Large intestine (tissue), 3 donors: ENCODE data around the gene GPHA2. TPM values are rescaled to one million over a fixed set of nuclear protein-coding genes. Genes with fewer than 3 reads are reported as not detected.

Experiments used
- DNase-seq, 2 donors: peaks; one replicate each; pipeline versions ENCODE4 v3.0.0 to v3.0.0-alpha.2; 2013
- H3K27ac ChIP-seq: one replicate; pipeline ENCODE4 v1.5.1; 2013; ENCODE audit warnings: low read length
- H3K27me3 ChIP-seq: 2 replicates; pipeline ENCODE4 v1.6.1; 2013; ENCODE audit warnings: low read length; ENCODE audit not compliant: control insufficient read depth, insufficient read depth
- H3K36me3 ChIP-seq: 2 replicates; pipeline ENCODE4 v1.6.1; 2013; ENCODE audit warnings: low read length; ENCODE audit not compliant: control insufficient read depth, insufficient read depth
- H3K4me1 ChIP-seq: one replicate; pipeline ENCODE4 v1.6.1; 2013; ENCODE audit warnings: low read length; ENCODE audit not compliant: control insufficient read depth, insufficient read depth
- H3K4me3 ChIP-seq: one replicate; pipeline ENCODE4 v1.5.1; 2013; ENCODE audit warnings: low read length
- H3K9me3 ChIP-seq: one replicate; pipeline ENCODE4 v1.6.1; 2013; ENCODE audit warnings: mild to moderate bottlenecking, low read depth, low read length, moderate library complexity; ENCODE audit not compliant: control insufficient read depth
- whole genome bisulfite sequencing: methylation state at CpG from one replicate; pipeline ENCODE4 v1.1.5; 2013; ENCODE audit warnings: low lambda C conversion rate; ENCODE audit not compliant: insufficient coverage; 5-methylcytosine and 5-hydroxymethylcytosine counted together
- polyA plus RNA-seq: library from polyadenylated mRNA; unstranded; fragments of 120-200 nt; gene quantifications from one replicate; pipeline ENCODE4 v1.2.1, GENCODE V29; 2013

GPHA2 gene
- polyA plus RNA-seq, 1 donor, result 0.24 TPM

DNA sequence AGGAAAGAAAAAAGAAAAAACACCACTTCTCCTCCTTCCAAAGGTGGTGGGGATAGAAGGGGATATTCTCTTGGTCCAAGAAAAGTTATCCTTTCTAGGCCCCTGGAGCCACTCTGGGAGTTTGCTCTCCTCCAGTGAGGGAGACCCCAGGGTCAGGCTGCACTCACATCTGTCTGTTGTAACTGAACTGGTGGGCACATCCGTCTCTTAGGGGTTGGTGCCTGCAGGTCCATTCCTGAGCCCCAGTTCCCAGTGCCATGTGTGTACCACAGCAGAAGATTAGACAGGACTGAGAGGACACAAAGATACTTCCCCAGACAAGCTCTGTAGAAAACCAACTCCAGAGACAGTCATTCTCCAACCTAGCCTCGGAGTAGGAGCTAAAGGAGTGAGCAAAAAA lies 15.6 kb downstream of the GPHA2 start:
- Histone ChIP-seq H3K4me3 (no peak overlapping the region), H3K27ac (no peak overlapping the region), H3K9me3 (no peaks in the 10 kb centered on the region), H3K36me3 (peaks cover under 1% of the 10 kb centered on the region), H3K27me3 (no peaks in the 10 kb centered on the region), H3K4me1 (peaks cover 24% of the 10 kb centered on the region)
- DNase-seq, result no peak
- no CpG with 5 or more reads among the region's 2 CpGs for WGBS

DNA sequence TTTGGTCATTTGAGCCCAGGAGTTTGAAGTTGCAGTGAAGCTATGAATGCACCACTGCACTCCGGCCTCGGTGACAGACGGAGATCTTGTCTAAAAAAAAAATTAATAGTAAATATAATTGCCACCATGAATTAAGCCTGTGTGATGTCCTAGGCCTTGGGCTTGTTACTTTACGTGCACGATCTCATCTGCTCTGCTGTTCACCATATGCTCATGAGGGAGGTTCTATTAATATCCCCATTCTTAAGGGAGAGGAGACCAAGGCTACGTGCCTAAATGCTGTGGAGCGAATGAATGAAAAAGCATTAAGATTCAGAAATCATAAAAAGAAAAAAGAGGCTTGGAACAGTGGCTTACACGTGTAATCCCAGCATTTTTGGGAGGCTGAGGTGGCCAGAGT lies 16.1 kb downstream of the GPHA2 start:
- Histone ChIP-seq H3K4me1 (peaks cover 24% of the 10 kb centered on the region), H3K9me3 (no peaks in the 10 kb centered on the region), H3K4me3 (no peak overlapping the region), H3K27ac (no peak overlapping the region), H3K27me3 (no peaks in the 10 kb centered on the region), H3K36me3 (peaks cover 2% of the 10 kb centered on the region)
- no peak for DNase-seq
- 92% methylated on average over 2 of the region's 8 CpGs for WGBS

DNA sequence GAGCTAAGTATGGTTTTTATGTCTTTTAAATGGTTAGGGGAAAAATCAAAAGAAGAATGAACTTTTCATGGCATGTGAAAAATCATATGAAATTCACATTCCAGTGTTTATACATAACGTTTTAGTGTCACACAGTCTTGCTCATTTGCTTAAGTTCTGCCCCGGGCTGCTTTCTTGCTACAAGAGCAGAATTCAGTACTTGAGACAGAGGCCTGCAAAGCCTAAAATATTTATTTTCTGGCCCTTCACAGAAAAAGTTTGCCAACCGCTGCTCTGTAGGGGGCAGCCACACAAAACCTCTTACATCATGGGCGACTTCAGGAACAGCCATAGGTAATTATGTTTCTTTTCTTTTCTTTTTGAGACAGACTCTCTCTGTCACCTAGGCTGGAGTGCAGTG lies 17.7 kb downstream of the GPHA2 start:
- peak in 1 of 2 donors; percentile 38 for DNase-seq

DNA sequence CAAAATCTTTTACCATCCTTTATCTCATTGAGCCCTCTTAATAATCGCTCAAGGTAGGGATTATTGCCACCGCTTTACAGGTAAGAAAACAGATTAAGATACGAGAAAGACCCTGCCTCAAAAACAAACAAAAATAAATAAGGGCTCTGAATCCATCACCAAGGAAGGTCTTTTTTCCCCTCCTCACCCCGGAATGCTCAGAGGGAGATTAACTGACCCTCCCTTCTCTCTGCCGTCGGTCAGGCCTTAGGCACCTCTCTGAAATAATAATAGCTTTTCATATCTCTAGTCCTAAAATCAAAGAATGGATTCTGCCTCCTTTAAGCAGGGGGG lies 18.1 kb downstream of the GPHA2 start:
- no peaks in the 10 kb centered on the region for H3K9me3 ChIP-seq
- 7% methylated on average over 2 of the region's 6 CpGs for WGBS
- H3K4me3 ChIP-seq, result peak overlapping the region; percentile 48
- H3K27me3 ChIP-seq, result no peaks in the 10 kb centered on the region
- peaks cover 22% of the 10 kb centered on the region for H3K36me3 ChIP-seq
- H3K27ac ChIP-seq, result peak overlapping the region; percentile 66
- peaks cover 19% of the 10 kb centered on the region for H3K4me1 ChIP-seq
- DNase-seq, result no peak

More for the DNA sequence above, 17.7 kb downstream of the GPHA2 start:
- Histone ChIP-seq H3K36me3 (peaks cover 18% of the 10 kb centered on the region), H3K4me1 (peaks cover 19% of the 10 kb centered on the region), H3K4me3 (peak overlapping the region; percentile 48), H3K27me3 (no peaks in the 10 kb centered on the region), H3K9me3 (no peaks in the 10 kb centered on the region), H3K27ac (peak overlapping the region; percentile 66)
- no CpG with 5 or more reads among the region's 4 CpGs for WGBS

DNA sequence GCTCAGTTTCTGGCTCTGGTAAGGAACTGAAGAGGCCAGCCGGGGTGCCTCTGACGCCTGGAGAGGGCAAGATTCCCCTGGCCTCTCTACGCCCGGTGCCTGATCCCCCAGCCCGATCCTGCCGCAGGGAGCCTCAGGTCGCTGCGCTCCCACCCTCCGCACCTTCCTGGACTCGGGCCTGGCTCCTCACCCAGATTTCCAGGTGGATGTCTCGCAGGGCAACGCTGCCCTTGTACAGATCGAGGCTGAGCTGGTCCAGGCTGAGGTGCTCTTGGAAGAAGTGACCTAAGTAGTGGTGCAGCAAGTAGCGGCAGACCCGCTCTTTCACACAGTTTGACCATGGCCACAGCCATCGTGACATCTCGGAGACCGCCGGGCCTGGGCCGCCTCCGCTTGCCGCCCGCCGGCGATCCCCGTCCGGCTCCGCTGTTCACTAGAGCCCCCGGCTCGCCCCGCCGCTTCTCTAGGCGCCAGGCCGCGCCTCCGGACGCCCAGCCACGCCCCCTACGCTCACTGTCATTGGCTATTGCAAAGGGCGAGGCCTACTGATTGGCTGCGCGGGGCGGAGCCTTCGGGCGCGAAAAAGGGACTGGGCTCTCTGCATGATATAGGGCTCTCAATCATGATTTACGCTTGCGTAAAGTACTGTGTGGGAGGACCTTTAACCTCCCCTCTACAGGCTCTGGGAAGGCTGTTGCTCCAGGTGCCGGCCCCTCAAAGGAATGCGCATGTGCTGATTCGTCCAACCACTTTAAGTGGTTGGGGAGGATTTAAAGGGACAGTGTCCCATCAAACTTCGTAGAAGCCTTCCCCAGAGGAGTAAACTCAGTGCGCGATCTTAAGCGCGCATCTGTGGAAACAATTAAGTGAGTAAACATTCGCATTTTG lies 18.7 kb downstream of the GPHA2 start, which contains the start of gene ATG2A:
ATG2A (minus strand) TSS at position 435 of the 888 bp plus-strand sequence; CDS start at position 361, 74 bp downstream.
- peaks cover 26% of the 10 kb centered on the region for H3K36me3 ChIP-seq
- no peaks in the 10 kb centered on the region for H3K27me3 ChIP-seq
- peak; percentile 100 for DNase-seq
- H3K9me3 ChIP-seq, result no peaks in the 10 kb centered on the region
- H3K4me3 ChIP-seq, result peak within 1 kb of the TSS; percentile 94
- H3K27ac ChIP-seq, result peak within 1 kb of the TSS; percentile 78
- no CpG with 5 or more reads among the region's 57 CpGs for WGBS
- peaks cover 19% of the 10 kb centered on the region for H3K4me1 ChIP-seq

DNA sequence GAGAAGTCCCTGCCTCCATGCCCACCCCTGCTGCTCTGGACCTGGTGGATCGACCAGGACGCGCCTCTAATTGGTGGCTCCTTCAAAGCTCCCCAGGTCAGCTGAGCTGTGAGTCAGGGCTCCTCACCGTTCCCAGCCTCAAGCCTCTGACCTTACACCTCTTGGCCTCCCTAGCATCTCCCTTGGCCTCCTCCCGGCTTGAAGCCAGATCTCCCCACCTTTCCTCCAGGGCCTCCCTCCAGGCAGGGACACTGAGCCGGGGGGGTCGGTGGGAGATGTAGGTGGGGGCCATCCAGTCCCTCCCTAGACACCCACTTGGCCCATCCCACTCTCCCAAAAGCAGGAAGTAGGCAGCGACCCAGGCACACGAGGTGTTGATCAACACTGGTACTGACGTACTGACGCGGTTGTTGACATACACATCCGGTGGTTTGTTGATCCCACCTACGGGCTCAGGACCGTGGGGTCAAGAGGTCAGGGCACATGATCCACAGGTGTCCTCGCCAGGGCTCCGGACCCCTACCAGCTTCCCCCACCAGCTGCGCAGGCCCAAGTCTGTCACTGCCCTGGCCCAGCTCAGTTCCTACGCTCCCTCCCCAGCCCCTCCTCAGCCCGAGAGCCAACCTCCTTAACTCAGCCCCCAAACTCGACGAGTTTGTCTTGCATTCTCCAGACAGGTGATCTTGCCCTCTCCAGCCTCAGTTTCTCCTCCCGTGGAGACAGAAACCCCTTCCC lies 19.5 kb downstream of the GPHA2 start:
- peaks cover 34% of the 10 kb centered on the region for H3K36me3 ChIP-seq
- no CpG with 5 or more reads among the region's 23 CpGs for WGBS

DNA sequence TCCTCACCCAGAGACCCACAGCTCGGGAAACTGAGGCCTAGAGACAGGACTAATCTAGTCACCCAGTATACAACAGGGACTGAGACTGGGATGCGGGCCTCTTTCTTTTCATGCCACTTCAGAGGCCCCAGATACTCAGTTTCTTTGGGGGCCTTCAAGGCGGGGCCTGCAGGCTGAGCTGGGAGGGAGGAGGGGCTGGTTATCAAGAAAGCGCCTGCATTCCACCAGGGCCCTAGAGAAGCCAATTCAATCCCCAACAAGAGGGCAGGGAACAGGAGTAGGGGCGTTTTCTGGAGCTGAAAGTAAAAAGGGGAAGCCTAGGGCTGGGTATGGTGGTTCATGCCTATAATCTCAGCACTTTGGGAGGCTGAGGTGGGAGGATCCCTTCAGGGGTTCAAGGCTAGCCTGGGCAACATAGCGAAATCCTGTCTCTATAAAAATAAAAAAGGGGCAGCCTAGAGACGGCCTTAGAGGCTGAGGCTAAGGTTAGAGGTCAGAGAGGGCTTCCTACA lies 20.3 kb downstream of the GPHA2 start:
- H3K27ac ChIP-seq, result no peak overlapping the region
- no CpG with 5 or more reads among the region's 7 CpGs for WGBS

More for the DNA sequence above, 19.5 kb downstream of the GPHA2 start:
- DNase-seq, result peak; percentile 42 to 63
- H3K4me3 ChIP-seq, result peak overlapping the region; percentile 94
- H3K4me1 ChIP-seq, result peaks cover 19% of the 10 kb centered on the region
- H3K27ac ChIP-seq, result peak overlapping the region; percentile 78
- no peaks in the 10 kb centered on the region for H3K27me3 ChIP-seq
- no peaks in the 10 kb centered on the region for H3K9me3 ChIP-seq

DNA sequence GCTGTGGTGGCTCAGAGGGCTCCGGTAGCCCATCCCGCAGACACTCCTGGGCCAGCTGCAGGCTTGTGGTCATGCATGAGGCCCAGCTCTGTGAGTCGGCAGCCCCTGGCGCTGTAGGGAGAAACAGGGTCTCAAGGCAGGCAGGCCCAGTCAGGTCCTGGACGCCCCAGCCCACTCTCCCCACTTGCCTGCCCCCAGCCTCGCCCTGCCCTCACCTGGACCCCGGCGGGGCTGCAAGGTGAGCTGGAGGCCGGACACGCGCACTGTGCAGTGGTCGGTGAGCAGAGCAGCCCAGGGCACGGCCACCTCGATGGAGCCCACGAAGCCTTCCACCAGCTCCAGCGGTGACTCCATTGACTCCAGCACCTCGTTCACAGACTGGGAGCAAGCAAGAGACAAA lies 21.6 kb downstream of the GPHA2 start:
- H3K27ac ChIP-seq, result no peak overlapping the region
- DNase-seq, result no peak
- peaks cover 19% of the 10 kb centered on the region for H3K4me1 ChIP-seq
- no peaks in the 10 kb centered on the region for H3K9me3 ChIP-seq
- H3K27me3 ChIP-seq, result no peaks in the 10 kb centered on the region
- peaks cover 55% of the 10 kb centered on the region for H3K36me3 ChIP-seq
- no CpG with 5 or more reads among the region's 17 CpGs for WGBS
- H3K4me3 ChIP-seq, result no peak overlapping the region

More for the DNA sequence above, 20.3 kb downstream of the GPHA2 start:
- Histone ChIP-seq H3K9me3 (no peaks in the 10 kb centered on the region), H3K36me3 (peaks cover 42% of the 10 kb centered on the region), H3K4me3 (peak overlapping the region; percentile 94), H3K27me3 (no peaks in the 10 kb centered on the region), H3K4me1 (peaks cover 19% of the 10 kb centered on the region)
- no peak for DNase-seq

DNA sequence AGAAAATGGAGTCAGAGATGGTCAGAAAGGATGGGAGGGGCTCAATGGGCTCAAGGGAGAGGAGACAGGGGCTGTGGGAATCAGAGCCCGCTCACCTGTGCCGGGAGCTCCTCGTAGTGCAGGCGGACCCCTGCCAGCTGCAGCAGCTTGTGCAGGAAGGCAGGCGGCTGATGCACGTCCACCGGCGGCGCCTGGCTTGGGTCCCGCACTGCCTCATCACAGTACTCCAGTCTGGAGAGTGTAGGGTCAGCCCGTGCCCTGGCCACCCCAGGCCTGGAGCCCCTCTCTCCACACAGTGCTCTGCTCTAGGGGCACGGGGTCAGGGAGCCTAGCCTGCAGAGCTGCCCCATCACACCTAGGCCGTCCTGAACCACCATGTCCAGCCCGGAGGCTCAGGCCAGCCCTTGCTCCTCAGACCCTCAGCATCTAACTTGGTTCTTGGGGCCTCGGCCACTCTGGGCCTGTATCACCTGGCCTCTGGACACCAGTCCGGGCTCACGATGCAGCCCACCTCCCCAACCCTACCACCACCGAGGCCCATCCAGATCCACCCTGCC lies 22.4 kb downstream of the GPHA2 start:
- H3K27me3 ChIP-seq, result no peaks in the 10 kb centered on the region
- no peak for DNase-seq
- peaks cover 63% of the 10 kb centered on the region for H3K36me3 ChIP-seq
- no CpG with 5 or more reads among the region's 18 CpGs for WGBS
- no peaks in the 10 kb centered on the region for H3K9me3 ChIP-seq
- H3K4me1 ChIP-seq, result peaks cover 19% of the 10 kb centered on the region
- H3K4me3 ChIP-seq, result no peak overlapping the region
- no peak overlapping the region for H3K27ac ChIP-seq

DNA sequence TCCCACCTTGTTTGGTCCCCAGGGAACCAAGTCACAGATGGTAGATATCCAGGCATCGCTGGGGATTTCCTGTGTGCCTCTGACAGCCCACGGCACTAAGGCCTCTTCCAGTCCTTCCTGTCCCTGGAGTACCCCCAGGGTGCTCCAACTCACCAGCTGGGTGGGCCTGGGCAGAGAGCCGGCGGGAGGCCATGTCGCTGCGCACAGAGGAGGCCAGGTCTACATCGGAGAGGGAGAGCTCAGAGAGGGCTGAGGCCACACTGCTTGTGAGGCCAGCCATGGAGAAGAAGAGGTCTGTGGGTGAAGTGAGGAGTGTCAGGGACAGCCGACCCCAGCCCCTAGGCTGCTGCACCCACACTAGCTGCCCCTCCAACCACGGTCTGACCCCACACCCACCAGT lies 24.0 kb downstream of the GPHA2 start:
- H3K9me3 ChIP-seq, result no peaks in the 10 kb centered on the region
- WGBS, result 100% methylated on average over 1 of the region's 9 CpGs
- peaks cover 75% of the 10 kb centered on the region for H3K36me3 ChIP-seq

More for the DNA sequence above, 24.0 kb downstream of the GPHA2 start:
- no peak for DNase-seq
- Histone ChIP-seq H3K4me1 (peaks cover 12% of the 10 kb centered on the region), H3K27me3 (no peaks in the 10 kb centered on the region), H3K4me3 (no peak overlapping the region), H3K27ac (no peak overlapping the region)
